Activated T-cell treated with anti-CD3 and anti-CD28 coated beads, Interleukin-2, amount 50 U/mL, for 24 hours (primary cell): Measurements from ENCODE around the gene SHC3.

Experiments used
- DNase-seq: peaks from one replicate; pipeline ENCODE4 v3.0.0-alpha.2; 2020
- H3K27ac Mint-ChIP-seq: 2 replicates; pipeline ENCODE4 v1.8.0; 2020; ENCODE audit warnings: mild to moderate bottlenecking, mixed read lengths
- H3K27me3 Mint-ChIP-seq: 2 replicates; pipeline ENCODE4 v1.8.0; 2020; ENCODE audit warnings: mixed read lengths
- H3K36me3 Mint-ChIP-seq: 2 replicates; pipeline ENCODE4 v1.8.0; 2020; ENCODE audit warnings: low read depth, mixed read lengths
- H3K4me1 Mint-ChIP-seq: 2 replicates; pipeline ENCODE4 v1.8.0; 2020; ENCODE audit warnings: low read depth, mixed read lengths
- H3K4me3 Mint-ChIP-seq: 2 replicates; pipeline ENCODE4 v1.8.0; 2020; ENCODE audit warnings: mild to moderate bottlenecking, moderate library complexity, mixed read lengths
- H3K9me3 Mint-ChIP-seq: 2 replicates; pipeline ENCODE4 v1.8.0; 2020; ENCODE audit warnings: mixed read lengths

SHC3 gene

GRCh38 chr9:89177012-89177943, 1.3 kb downstream of the SHC3 start:
- Mint-ChIP-seq H3K36me3 (no peaks in the 10 kb centered on the region), H3K27ac (no peak overlapping the region), H3K4me1 (peaks cover 22% of the 10 kb centered on the region), H3K9me3 (no peaks in the 10 kb centered on the region), H3K4me3 (no peak overlapping the region), H3K27me3 (peaks cover 83% of the 10 kb centered on the region)
- DNase-seq = no peak

DNA sequence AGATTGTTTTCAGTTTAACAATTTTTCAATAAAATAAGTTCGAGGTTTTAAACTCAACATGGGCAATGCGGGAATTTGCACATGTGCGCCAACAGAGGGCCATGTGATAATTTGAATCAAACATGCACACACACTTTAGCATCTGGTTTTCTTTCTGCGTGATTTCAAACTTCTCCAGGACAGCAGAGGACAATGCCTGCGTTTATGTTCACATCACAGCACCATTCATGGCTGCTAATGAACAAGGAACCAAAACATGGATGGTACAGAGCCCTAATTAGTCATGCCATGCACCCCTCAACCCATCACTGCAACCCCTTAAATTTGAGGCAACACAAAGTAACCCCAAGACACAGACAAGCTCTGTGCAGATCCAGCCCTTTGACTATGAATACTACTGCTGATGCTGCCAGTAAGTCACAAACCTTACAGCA, 2.8 kb downstream of the SHC3 start:
- H3K4me1 Mint-ChIP-seq = peaks cover 22% of the 10 kb centered on the region
- peaks cover 79% of the 10 kb centered on the region for H3K27me3 Mint-ChIP-seq
- no peak for DNase-seq
- no peaks in the 10 kb centered on the region for H3K9me3 Mint-ChIP-seq
- no peaks in the 10 kb centered on the region for H3K36me3 Mint-ChIP-seq
- H3K27ac Mint-ChIP-seq = no peak overlapping the region
- no peak overlapping the region for H3K4me3 Mint-ChIP-seq

GRCh38 chr9:89174291-89174690, 4.3 kb downstream of the SHC3 start:
- DNase-seq = no peak
- Mint-ChIP-seq H3K4me1 (peaks cover 8% of the 10 kb centered on the region), H3K4me3 (no peak overlapping the region), H3K36me3 (no peaks in the 10 kb centered on the region), H3K27ac (no peak overlapping the region), H3K9me3 (no peaks in the 10 kb centered on the region), H3K27me3 (peaks cover 65% of the 10 kb centered on the region)

DNA sequence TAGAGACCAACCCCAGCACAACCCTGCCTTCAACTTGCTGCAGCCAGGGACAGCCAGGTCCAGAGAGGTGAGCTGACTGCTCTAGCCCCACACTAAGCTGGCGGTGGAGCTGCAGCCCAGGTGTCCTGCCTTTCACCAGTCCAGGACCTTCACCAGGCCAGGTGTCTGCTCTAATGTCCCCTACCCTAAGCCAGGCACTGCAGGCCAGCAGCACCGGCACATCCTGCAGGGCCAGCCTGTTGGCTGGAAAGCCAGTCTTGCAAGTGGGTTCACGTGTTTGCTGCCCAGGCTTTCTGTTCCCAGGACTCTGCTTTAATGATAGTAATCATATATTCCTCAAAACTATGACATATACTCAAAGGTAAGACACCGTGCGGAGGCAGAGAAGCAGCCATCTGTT, 5.5 kb downstream of the SHC3 start:
- no peaks in the 10 kb centered on the region for H3K36me3 Mint-ChIP-seq
- peaks cover 2% of the 10 kb centered on the region for H3K4me1 Mint-ChIP-seq
- no peak for DNase-seq
- peaks cover 57% of the 10 kb centered on the region for H3K27me3 Mint-ChIP-seq
- H3K9me3 Mint-ChIP-seq = no peaks in the 10 kb centered on the region
- H3K27ac Mint-ChIP-seq = no peak overlapping the region
- H3K4me3 Mint-ChIP-seq = no peak overlapping the region

DNA sequence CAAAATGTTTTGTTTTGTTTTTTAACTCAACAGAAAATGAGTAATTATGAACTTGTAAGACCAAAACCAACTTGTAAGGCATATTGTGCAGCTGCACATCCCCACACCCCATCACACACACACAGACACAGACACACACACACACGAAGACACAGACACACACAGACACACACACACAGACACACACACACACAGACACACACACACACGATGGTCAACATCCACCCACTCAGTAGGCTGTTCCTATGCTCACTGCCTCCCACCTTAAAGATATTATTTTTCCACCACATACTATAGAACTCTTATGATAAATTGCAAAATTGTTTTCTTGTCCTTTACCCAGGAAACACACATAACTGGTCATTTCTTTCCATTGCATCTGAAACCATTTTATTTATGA, 6.2 kb downstream of the SHC3 start:
- Mint-ChIP-seq H3K27me3 (peaks cover 54% of the 10 kb centered on the region), H3K36me3 (no peaks in the 10 kb centered on the region), H3K27ac (no peak overlapping the region), H3K9me3 (no peaks in the 10 kb centered on the region), H3K4me3 (no peak overlapping the region), H3K4me1 (peaks cover 2% of the 10 kb centered on the region)
- no peak for DNase-seq

GRCh38 chr9:89171693-89172092, 6.9 kb downstream of the SHC3 start:
- Mint-ChIP-seq H3K36me3 (no peaks in the 10 kb centered on the region), H3K27me3 (peaks cover 47% of the 10 kb centered on the region), H3K4me3 (no peak overlapping the region), H3K9me3 (no peaks in the 10 kb centered on the region), H3K27ac (no peak overlapping the region), H3K4me1 (no peaks in the 10 kb centered on the region)
- DNase-seq = no peak

GRCh38 chr9:89171231-89171630, 7.4 kb downstream of the SHC3 start:
- Mint-ChIP-seq H3K36me3 (no peaks in the 10 kb centered on the region), H3K27ac (no peak overlapping the region), H3K27me3 (peaks cover 47% of the 10 kb centered on the region), H3K9me3 (no peaks in the 10 kb centered on the region), H3K4me1 (no peaks in the 10 kb centered on the region), H3K4me3 (no peak overlapping the region)
- DNase-seq = no peak

- Mint-ChIP-seq H3K27ac (no peak overlapping the region), H3K27me3 (peaks cover 41% of the 10 kb centered on the region), H3K9me3 (no peaks in the 10 kb centered on the region), H3K36me3 (no peaks in the 10 kb centered on the region), H3K4me3 (no peak overlapping the region), H3K4me1 (no peaks in the 10 kb centered on the region)
- no peak for DNase-seq
Measured at GRCh38 chr9:89168901-89169813, 9.5 kb downstream of the SHC3 start.

DNA sequence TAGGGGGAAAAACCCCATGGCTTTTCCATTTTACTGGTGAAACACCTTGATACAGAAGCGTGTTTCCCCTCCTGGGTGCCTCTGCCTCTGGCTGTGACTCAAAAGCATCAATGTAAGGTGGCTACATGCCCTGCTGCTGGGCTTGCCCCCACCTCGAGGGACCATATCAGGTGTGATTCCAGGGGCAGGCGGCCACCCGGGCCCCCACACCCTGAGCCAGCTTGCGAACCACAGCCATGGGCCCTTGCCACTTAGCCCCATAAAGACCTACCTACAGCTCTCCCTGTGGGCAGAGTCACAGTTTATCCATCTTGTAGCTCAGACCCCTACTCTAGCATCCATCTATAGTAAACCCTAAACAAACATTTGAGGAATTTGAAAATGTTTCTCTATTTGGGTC, 10.8 kb downstream of the SHC3 start:
- Mint-ChIP-seq H3K36me3 (no peaks in the 10 kb centered on the region), H3K4me1 (no peaks in the 10 kb centered on the region), H3K27ac (no peak overlapping the region), H3K4me3 (no peak overlapping the region), H3K9me3 (no peaks in the 10 kb centered on the region), H3K27me3 (peaks cover 32% of the 10 kb centered on the region)
- no peak for DNase-seq

- no peak overlapping the region for H3K4me3 Mint-ChIP-seq
- H3K9me3 Mint-ChIP-seq = no peaks in the 10 kb centered on the region
- H3K4me1 Mint-ChIP-seq = no peaks in the 10 kb centered on the region
- peaks cover 24% of the 10 kb centered on the region for H3K27me3 Mint-ChIP-seq
- no peak overlapping the region for H3K27ac Mint-ChIP-seq
- no peak for DNase-seq
- H3K36me3 Mint-ChIP-seq = no peaks in the 10 kb centered on the region
Measured at GRCh38 chr9:89166852-89167251, 11.8 kb downstream of the SHC3 start.

DNA sequence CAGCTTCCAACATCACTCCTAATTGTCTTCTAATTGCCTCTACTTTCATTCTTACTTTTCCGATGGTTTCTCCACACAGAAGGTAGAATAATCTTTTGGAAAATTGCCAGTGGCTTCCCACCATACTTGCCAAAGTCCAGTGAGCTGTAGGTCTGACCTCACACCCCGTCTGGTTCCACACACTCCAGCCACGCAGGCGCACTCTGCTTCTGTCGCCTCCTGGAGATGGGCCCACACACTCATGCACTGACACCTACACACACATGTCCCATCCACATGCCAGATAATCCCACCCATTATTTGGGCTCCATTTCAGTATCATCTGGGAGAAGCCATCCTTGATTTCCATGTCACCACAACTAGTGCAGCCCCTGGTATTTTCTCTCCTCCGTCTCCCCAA, 12.7 kb downstream of the SHC3 start:
- H3K27me3 Mint-ChIP-seq = peaks cover 25% of the 10 kb centered on the region
- no peaks in the 10 kb centered on the region for H3K9me3 Mint-ChIP-seq
- no peaks in the 10 kb centered on the region for H3K4me1 Mint-ChIP-seq
- no peak overlapping the region for H3K4me3 Mint-ChIP-seq
- H3K27ac Mint-ChIP-seq = no peak overlapping the region
- no peaks in the 10 kb centered on the region for H3K36me3 Mint-ChIP-seq
- DNase-seq = no peak

- no peak for DNase-seq
- Mint-ChIP-seq H3K4me1 (no peaks in the 10 kb centered on the region), H3K27me3 (peaks cover 27% of the 10 kb centered on the region), H3K4me3 (no peak overlapping the region), H3K27ac (no peak overlapping the region), H3K9me3 (no peaks in the 10 kb centered on the region), H3K36me3 (no peaks in the 10 kb centered on the region)
Measured at GRCh38 chr9:89165341-89165740, 13.3 kb downstream of the SHC3 start.

GRCh38 chr9:89161221-89161620, 17.4 kb downstream of the SHC3 start:
- H3K4me1 Mint-ChIP-seq = no peaks in the 10 kb centered on the region
- H3K27me3 Mint-ChIP-seq = peaks cover 60% of the 10 kb centered on the region
- DNase-seq = no peak

GRCh38 chr9:89160806-89161205, 17.8 kb downstream of the SHC3 start:
- no peaks in the 10 kb centered on the region for H3K9me3 Mint-ChIP-seq
- H3K27ac Mint-ChIP-seq = no peak overlapping the region
- H3K4me1 Mint-ChIP-seq = peaks cover 1% of the 10 kb centered on the region
- no peak overlapping the region for H3K4me3 Mint-ChIP-seq
- DNase-seq = no peak
- H3K36me3 Mint-ChIP-seq = no peaks in the 10 kb centered on the region
- peaks cover 60% of the 10 kb centered on the region for H3K27me3 Mint-ChIP-seq

More at GRCh38 chr9:89161221-89161620, 17.4 kb downstream of the SHC3 start:
- Mint-ChIP-seq H3K27ac (no peak overlapping the region), H3K36me3 (no peaks in the 10 kb centered on the region), H3K9me3 (no peaks in the 10 kb centered on the region), H3K4me3 (no peak overlapping the region)
